ENCODE data around the gene GASK1A.
"Not testable (repeated sequence)": the region's sequence is repeated elsewhere in the genome, so short reads cannot be mapped to it uniquely, and the experiment has no call there.

Gene GASK1A

GRCh38 chr3:42979044-42979972, at the start of gene GASK1A:
Gene GASK1A, plus strand, starts transcription at chr3:42979311. Its CDS starts 332 bp downstream, at chr3:42979643.
- no peak for DNase-seq

- DNase-seq, result no peak
These were observed 45.0 kb upstream of the GASK1A start for GRCh38 chr3:42934111-42934510.

- DNase-seq, result no peak
These were observed 44.2 kb upstream of the GASK1A start for GRCh38 chr3:42934910-42935309.

- no peak for DNase-seq
These were observed 43.6 kb upstream of the GASK1A start for GRCh38 chr3:42935472-42935871.

GRCh38 chr3:42936157-42936981, 42.7 kb upstream of the GASK1A start:
- DNase-seq, result no peak

GRCh38 chr3:42937334-42937733, 41.8 kb upstream of the GASK1A start:
- DNase-seq, result no peak

- DNase-seq, result no peak
These were observed 36.4 kb upstream of the GASK1A start for GRCh38 chr3:42942693-42943092.

GRCh38 chr3:42946050-42946449, 33.1 kb upstream of the GASK1A start:
- DNase-seq, result no peak

- no peak for DNase-seq
These were observed 21.5 kb upstream of the GASK1A start for GRCh38 chr3:42957573-42957972.

GRCh38 chr3:42960282-42960681, 18.8 kb upstream of the GASK1A start:
- DNase-seq, result no peak

- no peak for DNase-seq
These were observed 18.3 kb upstream of the GASK1A start for GRCh38 chr3:42960786-42961185.

GRCh38 chr3:42961633-42962032, 17.5 kb upstream of the GASK1A start:
- DNase-seq, result peak in 1 of 2 experiments; percentile 10

GRCh38 chr3:42963269-42963668, 15.8 kb upstream of the GASK1A start:
- no peak for DNase-seq

GRCh38 chr3:42964266-42964665, 14.8 kb upstream of the GASK1A start:
- DNase-seq, result no peak

GRCh38 chr3:42970557-42970956, 8.6 kb upstream of the GASK1A start:
- DNase-seq, result no peak

GRCh38 chr3:42970976-42971772, 7.9 kb upstream of the GASK1A start:
- DNase-seq, result no peak

GRCh38 chr3:42974906-42975305, 4.2 kb upstream of the GASK1A start:
- not testable (repeated sequence) for DNase-seq

- DNase-seq, result no peak
These were observed 3.7 kb upstream of the GASK1A start for GRCh38 chr3:42975456-42975855.

- no peak for DNase-seq
These were observed 3.2 kb upstream of the GASK1A start for GRCh38 chr3:42975955-42976354.

GRCh38 chr3:42980209-42980608, 1.1 kb downstream of the GASK1A start:
- DNase-seq, result no peak

- no peak for DNase-seq
These were observed 1.8 kb downstream of the GASK1A start for GRCh38 chr3:42980909-42981308.

- DNase-seq, result no peak
These were observed 3.7 kb downstream of the GASK1A start for GRCh38 chr3:42982645-42983412.
